GM19452 (cell line): ENCODE results near the gene GSS.

Source experiments
- ATAC-seq: cut with Tn5 transposase; IDR thresholded peaks from one replicate; pipeline ENCODE4 v1.9.1; 2021; ENCODE audit not compliant: unreplicated experiment

GSS gene

DNA sequence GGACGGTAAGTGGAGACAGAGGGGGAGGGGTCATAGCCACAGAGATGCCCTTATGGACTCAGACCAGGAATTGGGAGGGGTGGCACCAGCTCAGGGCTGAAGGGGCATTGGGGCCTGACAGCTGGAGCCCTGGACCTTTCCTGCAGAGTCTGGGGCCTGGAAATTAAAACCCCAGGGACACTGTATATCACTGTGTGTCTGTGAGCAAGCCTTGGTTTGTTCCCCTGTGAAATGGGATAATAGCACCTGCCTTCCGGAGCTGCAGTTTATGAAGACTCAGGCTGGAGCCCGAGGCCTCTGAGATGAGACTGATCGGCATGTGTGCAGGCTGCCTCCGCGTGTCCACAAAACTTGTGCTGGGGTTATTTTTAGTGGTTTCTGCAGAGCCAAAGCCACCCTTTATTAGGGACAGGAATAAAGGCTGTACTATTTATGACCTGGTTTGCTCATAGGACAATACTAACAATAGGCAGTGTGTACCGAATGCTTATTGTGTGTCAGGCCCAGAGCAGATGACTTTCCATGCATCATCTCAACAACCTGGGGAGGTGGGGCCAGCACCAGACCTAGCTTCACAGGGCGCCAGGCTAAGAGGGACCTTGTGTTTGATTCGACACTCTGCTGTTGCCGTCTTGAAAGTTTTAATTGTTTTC is 22.6 kb upstream of the GSS start:
- ATAC-seq, result no peak

- no peak for ATAC-seq
These were observed 21.9 kb upstream of the GSS start for GRCh38 chr20:34977365-34978091.

GRCh38 chr20:34976286-34976685 is 20.7 kb upstream of the GSS start:
- ATAC-seq, result no peak

DNA sequence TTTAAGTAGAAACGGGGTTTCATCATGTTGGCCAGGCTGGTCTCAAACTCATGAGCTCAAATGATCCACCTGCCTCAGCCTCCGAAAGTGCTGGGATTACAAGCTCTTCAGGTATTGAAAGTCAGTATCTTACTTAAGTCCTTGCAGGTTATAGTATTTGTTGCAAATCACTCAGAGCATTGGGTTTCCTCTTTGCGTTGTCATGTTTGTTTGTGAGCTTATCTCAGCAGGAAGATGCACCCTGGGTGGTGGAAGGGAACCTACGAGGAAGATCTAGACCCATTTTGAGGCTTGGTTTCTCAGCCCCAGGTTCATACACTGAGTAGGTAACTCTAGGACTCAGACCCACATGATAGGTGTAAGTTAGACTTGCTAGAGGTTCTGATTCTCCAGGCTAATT is 18.6 kb upstream of the GSS start:
- no peak for ATAC-seq

- ATAC-seq, result no peak
These were observed 16.1 kb upstream of the GSS start for GRCh38 chr20:34971561-34972235.

DNA sequence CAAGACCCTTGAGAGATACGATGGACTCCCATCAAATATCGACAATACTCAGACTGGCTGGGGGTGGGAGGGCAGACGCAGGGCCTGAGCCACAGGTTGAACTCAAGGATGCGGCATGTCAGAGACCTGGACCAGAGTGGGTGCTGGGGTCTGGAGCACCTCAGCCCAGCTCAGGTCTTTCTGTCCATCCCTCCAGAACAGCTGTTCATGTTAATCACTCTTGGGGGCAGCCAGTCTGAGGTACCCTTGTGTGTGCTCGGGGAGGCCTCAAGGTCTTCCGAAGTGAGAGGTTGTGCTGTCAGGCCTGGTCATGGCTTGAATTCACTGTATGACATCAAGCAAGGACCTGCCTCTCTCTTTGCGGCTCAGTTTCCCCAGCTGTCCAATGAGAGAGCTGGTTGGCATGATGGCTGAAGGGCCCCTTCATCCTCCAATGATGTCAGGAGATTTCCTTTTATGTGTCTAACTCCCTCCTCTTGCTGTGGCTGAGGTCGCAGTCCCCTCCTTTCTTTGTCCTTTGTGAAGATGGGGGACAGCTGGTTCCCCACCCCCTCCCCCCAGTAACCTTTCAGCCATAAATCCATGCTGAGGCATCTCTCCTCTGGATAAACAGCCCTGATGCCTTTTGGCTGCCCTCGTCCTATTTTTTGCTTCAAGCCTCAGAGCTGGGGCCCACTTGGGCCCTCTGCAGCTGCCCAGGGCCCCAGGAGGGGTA is 15.4 kb upstream of the GSS start:
- no peak for ATAC-seq

DNA sequence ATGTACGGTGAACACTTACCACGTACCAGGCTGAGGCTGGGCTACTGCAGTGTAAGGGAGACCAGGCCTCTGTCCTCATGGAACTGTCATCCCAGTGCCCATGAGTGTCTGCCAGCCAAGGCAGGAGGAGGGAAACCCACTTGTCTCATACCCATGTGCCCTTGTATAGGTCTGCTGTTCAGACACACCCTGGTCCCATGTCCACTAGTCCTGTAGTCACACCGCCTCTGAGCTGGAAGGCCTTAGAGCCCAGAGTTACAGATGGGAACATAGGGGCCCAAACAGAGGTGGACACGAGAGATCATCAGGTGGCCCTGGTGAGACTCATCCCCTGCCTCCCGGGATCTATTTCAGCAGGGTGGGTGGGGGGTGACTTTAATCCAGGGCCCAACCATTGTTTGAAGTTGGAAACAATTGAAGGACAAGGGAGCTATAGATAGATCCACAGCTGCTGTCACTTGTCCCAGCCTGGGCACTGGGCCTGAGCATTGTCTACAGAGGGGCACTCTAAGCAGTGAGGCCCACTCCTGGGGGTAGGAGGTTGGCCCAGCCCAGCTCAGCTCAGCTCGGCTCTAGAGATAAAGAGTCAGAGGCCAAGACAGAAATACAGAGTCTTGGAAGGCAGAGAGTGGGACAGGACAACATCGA is 14.7 kb upstream of the GSS start:
- ATAC-seq, result no peak

GRCh38 chr20:34968042-34968775 is 12.6 kb upstream of the GSS start:
- no peak for ATAC-seq

GRCh38 chr20:34967421-34967820 is 11.8 kb upstream of the GSS start:
- ATAC-seq, result no peak

DNA sequence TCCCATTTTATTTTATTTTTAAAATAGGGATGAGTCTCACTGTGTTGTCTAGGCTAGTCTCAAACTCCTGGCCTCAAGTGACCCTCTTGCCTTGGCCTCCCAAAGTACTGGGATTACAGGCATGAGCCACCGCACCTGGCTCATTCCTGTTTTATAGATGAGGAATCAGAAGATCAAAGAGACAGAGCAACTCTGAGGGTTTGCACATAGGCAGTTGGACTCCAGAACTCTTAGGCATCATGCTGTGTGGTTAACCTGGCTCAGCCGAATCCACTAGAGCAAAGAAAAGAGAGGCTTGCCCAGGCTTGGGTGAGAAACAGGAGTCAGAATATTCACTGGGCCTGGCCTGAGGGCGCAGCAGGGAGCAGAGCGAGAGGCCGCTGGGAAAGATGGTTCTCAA is 9.4 kb upstream of the GSS start:
- no peak for ATAC-seq

GRCh38 chr20:34964486-34964885 is 8.9 kb upstream of the GSS start:
- no peak for ATAC-seq

DNA sequence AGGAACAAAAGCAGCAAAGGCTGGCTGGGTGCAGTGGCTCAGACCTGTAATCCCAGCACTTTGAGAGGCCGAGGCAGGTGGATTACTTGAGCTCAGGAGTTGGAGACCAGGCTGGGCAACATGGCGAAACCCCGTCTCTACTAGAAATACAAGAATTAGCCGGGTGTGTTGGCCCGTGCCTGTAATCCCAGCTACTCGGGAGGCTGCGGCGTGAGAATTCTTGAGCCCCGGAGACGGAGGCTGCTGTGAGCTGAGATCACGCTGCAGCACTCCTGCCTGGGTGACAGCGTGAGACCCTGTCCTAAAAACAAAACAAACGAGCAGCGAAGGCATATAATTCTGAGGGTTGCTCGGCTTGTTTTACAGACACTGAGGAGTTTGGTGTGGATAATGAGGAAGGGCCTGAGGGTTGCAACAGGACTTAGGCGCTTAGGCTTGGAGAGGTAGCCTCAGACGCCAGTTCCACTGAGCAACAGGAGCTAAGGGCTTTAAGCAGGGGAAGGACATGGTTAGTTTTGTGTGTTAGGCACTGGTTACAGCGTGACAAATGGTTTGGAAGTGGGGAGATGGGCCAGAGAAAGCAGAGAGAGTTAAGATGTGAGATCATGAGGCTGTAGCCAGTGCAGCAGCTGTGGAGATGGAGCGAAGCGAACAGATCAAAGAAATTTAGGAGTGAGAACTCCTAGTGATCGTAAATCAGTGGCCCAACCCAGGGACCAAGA is 1.3 kb upstream of the GSS start:
- ATAC-seq, result no peak

DNA sequence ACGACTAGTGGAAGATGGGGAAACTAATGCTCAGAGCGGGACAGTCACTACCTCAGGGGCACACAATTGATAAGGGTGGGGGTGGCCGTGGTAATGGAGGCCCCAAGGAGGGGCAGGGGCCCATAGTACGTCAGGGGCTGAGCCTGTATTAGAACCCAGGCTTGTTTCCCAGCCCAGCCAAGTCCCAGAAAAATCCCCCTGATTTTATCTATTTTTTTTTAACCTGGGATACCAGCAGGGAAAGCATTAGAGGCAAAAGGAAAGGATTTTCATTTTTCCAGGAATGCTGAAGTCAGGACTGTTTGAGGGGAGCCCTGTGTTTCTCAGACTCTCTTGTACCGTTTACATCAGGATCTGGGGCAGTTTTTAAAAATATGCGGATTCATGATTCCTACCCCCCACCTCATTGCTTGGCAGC is 444 bp upstream of the GSS start:
- no peak for ATAC-seq

- ATAC-seq, result no peak
These were observed 739 bp downstream of the GSS start for GRCh38 chr20:34954904-34955230.

DNA sequence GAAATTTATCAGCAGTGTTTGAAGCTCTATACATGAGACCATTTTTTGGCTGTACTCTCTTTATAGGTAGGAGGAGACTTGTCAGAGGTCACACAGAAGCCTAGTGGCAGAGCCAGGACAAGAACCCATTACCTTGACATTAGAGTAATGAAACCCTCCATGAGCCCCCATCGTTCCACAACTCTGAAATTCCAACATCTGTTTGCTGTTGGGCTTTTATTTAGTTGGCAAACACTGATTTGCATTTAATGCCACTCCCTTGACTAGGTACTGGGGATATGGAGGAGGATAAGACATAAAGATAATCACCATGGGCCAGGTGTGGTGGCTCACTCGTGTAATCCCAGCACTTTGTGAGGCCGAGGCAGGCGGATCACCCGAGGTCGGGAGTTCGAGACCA is 1.6 kb downstream of the GSS start:
- no peak for ATAC-seq

DNA sequence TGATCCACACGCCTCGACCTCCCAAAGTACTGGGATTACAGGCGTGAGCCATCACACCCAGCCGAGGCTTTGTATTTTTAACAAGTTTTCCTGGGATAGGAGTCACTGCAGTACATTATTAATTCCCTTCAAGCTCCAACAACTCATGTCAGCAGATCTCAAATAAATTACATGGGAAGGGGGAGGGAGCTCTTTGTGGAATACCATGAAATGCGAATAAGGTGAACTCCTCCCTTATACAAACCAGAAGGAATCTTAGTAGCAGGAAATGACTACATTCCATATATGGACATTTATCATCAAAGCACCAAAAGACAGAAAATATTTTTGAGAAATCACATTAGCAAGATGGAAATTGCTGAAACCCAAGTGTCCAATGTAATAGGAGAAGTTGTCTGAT is 2.9 kb downstream of the GSS start:
- no peak for ATAC-seq

DNA sequence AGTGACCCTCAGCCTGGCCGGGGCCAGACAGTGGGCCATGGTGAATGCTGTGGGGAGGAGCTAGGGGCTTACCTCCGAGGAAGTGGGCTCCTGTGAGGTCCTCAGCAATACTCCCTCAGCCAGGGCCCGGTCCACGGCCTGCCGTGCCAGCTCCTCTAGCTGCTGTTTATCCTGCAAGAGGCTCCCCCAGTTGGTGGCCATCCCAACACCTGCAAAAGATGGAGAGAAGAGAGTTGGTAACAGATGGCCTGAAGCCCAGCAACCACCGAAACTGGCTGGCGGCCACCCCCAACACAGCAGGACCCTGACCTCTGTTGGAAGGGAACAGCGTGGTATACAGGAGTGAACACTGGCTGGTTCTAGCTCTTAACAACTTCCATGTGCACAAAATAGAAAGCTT is 4.0 kb downstream of the GSS start:
- ATAC-seq, result no peak

DNA sequence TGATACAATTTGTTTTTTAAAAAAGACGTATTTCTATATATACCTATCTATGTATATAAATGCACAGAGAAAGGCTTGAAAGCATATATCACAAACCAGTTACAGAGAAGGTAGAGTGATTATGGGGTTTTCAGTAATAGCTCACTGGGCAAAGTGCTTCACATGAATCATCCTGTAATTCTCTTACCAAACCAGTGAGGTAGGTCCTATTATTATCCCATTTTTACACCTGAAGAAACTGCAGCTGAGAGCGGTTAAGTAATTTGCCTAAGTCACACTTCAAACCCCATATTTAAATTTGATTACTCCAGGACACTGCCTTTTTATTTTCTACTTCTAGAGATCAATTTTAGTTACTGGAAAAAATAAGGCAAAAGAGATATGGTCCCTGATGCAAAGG is 4.4 kb downstream of the GSS start:
- ATAC-seq, result no peak

DNA sequence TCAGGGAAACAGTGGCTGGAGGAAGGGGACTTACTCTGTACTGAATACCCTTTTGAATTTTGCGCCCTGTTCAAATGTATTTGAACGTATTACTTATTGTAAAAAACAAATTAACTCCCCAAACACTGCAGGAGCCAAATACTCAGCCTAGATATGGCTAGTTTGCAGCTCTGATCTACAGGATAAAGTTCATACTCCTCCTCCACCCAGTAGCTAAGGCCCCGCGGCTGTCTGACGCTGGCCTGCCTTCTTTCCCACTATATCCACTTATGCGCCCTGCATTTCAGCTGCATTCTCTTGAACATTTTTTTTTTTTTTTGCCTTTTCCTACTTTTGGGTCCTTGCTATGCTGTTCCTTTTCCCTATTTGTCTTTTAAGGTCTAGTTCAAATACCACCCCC is 6.5 kb downstream of the GSS start:
- ATAC-seq, result no peak

GRCh38 chr20:34948030-34948429 is 7.6 kb downstream of the GSS start:
- ATAC-seq, result no peak
